Esophagus squamous epithelium (tissue), 5 donors: ENCODE data around the gene NTSR2. TPM values are rescaled to one million over a fixed set of nuclear protein-coding genes. Genes with fewer than 3 reads are reported as not detected.

Source experiments
- DNase-seq: peaks from one replicate; lab custom pipeline; 2025; lab: John Stamatoyannopoulos, UW
- H3K27ac ChIP-seq, 4 donors: fragments of 200-600 bp; sonication (generic); one replicate each; pipeline ENCODE4 v1.5.1; 2016 to 2019; ENCODE audit warnings: mild to moderate bottlenecking in 1 of 4
- H3K27me3 ChIP-seq, 4 donors: fragments of 200-600 bp; sonication (generic); 1 replicate in 3 of 4; 2 replicates in 1 of 4; pipeline versions ENCODE4 v1.5.1 to v1.6.0; 2017 to 2021; ENCODE audit warnings: antibody characterized with exemption in 1 of 4
- H3K36me3 ChIP-seq, 3 donors: fragments of 200-600 bp; sonication (generic); one replicate each; pipeline ENCODE4 v1.5.1; 2016 to 2019
- H3K4me1 ChIP-seq, 3 donors: fragments of 200-600 bp; sonication (generic); one replicate each; pipeline ENCODE4 v1.5.1; 2017 to 2019
- H3K4me3 ChIP-seq, 4 donors: fragments of 200-600 bp; sonication (generic); 1 replicate in 3 of 4; 2 replicates in 1 of 4; pipeline ENCODE4 v1.5.1; 2016 to 2019; ENCODE audit warnings: mild to moderate bottlenecking in 2 of 4, moderate library complexity in 1 of 4
- H3K9me3 ChIP-seq, 3 donors: fragments of 200-600 bp; sonication (generic); one replicate each; pipeline ENCODE4 v1.5.1; 2016 to 2019
- POLR2A ChIP-seq, 4 donors: fragments of 450-650 bp; IDR thresholded peaks; one replicate each; pipeline ENCODE4 v1.6.1; 2017; ENCODE audit warnings: antibody characterized with exemption in 4 of 4, mild to moderate bottlenecking in 4 of 4, moderate library complexity in 3 of 4
- WGBS, 2 donors: methylation state at CpG; one replicate each; pipeline ENCODE4 v1.1.5; 2018; 5-methylcytosine and 5-hydroxymethylcytosine counted together
- intact Hi-C: fragments of 100-400 bp; cut with DNase I; formaldehyde crosslinking; loops from one replicate; pipeline ENCODE4 v1.15.0; 2022
- total RNA-seq, 4 donors: library from RNA; depleted of rRNA; stranded (reverse); fragments of >200 nt; gene quantifications; one replicate each; pipeline ENCODE4 v1.1.0, GENCODE V29; 2016
- TF ChIP-seq, protein P1 (sequence below), 6 experiments: fragments of 450-650 bp in 4 of 6; fragments of 200-600 bp in 2 of 6; sonication (generic) in 2 of 6; IDR thresholded peaks; one replicate each; pipeline ENCODE4 v1.5.1; 2016 to 2019; ENCODE audit warnings: antibody characterized with exemption in 6 of 6, mild to moderate bottlenecking in 4 of 6, moderate library complexity in 4 of 6
- donor health status: DM: yes; HTN: yes; CAD: no.

Gene NTSR2
- total RNA-seq, 4 donors from 2014 or later: not detected

DNA sequence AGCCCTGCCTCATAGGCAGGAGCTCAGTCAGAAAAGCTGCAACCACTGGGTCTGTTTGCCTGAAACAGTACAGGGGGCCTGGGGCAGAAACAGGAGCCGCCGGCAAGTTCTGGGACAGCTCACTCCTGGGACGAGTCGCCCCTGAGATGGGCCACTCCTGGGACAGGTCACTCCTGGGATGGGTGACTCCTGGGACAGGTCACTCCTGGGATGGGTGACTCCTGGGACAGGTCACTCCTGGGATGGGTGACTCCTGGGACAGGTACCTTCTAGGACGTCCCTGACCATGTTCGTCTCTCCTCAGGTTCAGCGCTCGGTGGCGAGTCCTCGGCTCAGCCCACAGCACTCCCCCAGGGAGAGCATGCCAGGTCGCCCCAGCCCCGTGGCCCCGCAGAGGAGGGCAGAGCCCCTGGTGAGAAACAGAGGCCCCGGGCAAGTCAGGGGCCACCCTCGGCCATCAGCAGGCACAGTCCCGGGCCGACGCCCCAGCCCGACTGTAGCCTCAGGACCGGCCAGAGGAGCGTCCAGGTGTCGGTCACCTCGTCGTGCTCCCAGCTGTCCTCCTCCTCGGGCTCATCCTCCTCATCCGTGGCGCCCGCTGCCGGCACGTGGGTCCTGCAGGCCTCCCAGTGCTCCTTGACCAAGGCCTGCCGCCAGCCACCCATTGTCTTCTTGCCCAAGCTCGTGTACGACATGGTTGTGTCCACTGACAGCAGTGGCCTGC, 51.8 kb downstream of the NTSR2 start:
- Histone ChIP-seq H3K9me3 (no peaks in the 10 kb centered on the region), H3K4me3 (no peak overlapping the region), H3K4me1 (no peaks in the 10 kb centered on the region), H3K27me3 (no peaks in the 10 kb centered on the region), H3K36me3 (no peaks in the 10 kb centered on the region), H3K27ac (no peak overlapping the region)
- intact Hi-C loops: no loop called here
- TF ChIP-seq POLR2A (IDR thresholded peaks at IDR 0.05): no peak
- TF ChIP-seq, protein P1, sequence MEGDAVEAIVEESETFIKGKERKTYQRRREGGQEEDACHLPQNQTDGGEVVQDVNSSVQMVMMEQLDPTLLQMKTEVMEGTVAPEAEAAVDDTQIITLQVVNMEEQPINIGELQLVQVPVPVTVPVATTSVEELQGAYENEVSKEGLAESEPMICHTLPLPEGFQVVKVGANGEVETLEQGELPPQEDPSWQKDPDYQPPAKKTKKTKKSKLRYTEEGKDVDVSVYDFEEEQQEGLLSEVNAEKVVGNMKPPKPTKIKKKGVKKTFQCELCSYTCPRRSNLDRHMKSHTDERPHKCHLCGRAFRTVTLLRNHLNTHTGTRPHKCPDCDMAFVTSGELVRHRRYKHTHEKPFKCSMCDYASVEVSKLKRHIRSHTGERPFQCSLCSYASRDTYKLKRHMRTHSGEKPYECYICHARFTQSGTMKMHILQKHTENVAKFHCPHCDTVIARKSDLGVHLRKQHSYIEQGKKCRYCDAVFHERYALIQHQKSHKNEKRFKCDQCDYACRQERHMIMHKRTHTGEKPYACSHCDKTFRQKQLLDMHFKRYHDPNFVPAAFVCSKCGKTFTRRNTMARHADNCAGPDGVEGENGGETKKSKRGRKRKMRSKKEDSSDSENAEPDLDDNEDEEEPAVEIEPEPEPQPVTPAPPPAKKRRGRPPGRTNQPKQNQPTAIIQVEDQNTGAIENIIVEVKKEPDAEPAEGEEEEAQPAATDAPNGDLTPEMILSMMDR (IDR thresholded peaks at IDR 0.05): no peak
- no peak for DNase-seq
- 96% methylated on average over 15 of the region's 33 CpGs; no CpG with 5 or more reads in 1 of the 2 donors for WGBS, 2 donors

DNA sequence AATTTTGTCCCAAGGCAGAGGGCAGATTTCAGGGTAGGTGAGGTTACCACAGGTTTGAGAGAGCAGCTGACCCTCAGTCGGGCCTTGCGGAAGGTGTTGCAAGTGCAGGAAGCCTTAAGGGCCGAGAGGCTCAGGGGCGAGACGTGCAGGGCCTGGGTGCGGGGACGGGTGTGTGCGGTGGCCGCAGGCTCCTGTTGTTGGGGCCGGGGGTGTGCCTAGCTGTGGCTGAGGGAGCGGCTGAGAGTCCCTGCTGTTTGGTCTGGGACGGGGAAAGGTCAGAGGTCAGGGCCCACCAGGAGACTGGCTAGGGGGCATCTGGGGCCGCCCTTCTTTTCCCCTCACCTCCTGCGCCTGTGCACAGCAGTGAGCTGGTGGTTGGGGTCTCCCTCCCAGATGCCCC, 52.5 kb downstream of the NTSR2 start:
- TF ChIP-seq, protein P1 (IDR thresholded peaks at IDR 0.05): no peak
- no peak for TF ChIP-seq POLR2A (IDR thresholded peaks at IDR 0.05)
- WGBS, 2 donors: 86 to 95% methylated on average over 7 to 10 of the region's 14 CpGs
- H3K4me1 ChIP-seq: no peaks in the 10 kb centered on the region
- DNase-seq: no peak
- intact Hi-C loops: no loop called here
- H3K9me3 ChIP-seq: no peaks in the 10 kb centered on the region
- H3K36me3 ChIP-seq: no peaks in the 10 kb centered on the region
- no peak overlapping the region for H3K4me3 ChIP-seq
- H3K27me3 ChIP-seq: no peaks in the 10 kb centered on the region
- H3K27ac ChIP-seq: no peak overlapping the region

DNA sequence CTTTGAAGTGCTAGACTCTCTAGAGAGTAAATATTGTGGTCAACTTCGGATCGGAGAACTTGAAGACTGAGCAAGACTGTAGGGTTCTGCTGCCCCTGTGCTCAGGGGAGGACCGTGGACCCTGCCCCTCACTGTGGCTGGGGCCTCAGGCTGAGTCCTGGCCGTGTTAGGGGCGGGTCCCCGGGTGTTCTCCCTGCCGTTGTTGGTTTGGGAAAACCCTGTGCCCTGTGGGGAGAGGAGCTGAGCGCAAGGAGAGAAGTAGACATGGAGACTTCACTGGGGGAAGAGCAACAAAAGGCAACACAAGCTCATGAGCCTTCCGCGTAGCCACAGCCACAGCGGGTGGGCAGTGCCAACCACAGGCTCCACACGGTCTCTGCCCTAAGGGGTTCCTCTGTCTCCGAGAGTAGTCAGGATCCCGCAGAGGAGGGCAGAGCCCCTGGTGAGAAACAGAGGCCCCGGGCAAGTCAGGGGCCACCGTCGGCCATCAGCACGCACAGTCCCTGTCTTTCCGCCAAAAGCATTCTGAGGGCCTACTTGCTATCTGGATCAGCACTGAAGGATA, 53.1 kb downstream of the NTSR2 start:
- 63 to 74% methylated on average over 7 to 19 of the region's 19 CpGs for WGBS, 2 donors
- TF ChIP-seq, protein P1 (IDR thresholded peaks at IDR 0.05): no peak
- TF ChIP-seq POLR2A (IDR thresholded peaks at IDR 0.05): no peak
- H3K4me3 ChIP-seq: no peak overlapping the region
- intact Hi-C loops: no loop called here
- H3K9me3 ChIP-seq: no peaks in the 10 kb centered on the region
- H3K4me1 ChIP-seq: no peaks in the 10 kb centered on the region
- no peaks in the 10 kb centered on the region for H3K27me3 ChIP-seq
- DNase-seq: no peak
- H3K36me3 ChIP-seq: no peaks in the 10 kb centered on the region
- H3K27ac ChIP-seq: no peak overlapping the region

DNA sequence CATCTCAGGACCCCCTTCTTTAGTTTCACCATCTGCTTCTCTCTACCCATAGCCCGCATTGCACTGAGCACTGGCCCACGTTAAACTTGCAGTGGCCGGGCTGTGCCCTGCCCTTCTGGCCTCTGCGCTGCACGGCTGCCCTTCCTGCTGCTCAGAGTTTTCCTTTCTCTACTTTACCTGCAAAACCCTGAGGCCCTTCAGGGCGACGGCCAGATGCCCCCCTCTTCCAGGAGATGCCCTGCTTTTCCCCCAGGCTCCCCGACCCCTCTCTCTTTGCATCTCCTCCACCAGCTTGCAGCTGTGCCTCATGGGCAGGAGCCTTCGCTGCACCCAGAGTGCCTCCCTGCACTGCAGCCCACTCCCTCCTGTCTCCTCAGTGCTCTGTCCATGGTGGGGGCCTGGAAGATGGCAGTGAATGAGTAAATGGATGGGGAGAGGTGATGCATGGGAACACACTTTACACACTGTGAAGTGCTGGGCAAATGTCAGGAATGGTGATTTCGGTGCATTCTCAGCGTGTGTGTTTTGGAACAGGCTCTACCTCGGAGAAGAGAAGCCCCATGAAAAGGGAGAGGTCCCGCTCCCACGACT, 53.8 kb downstream of the NTSR2 start:
- Histone ChIP-seq H3K4me3 (no peak overlapping the region), H3K36me3 (no peaks in the 10 kb centered on the region), H3K9me3 (no peaks in the 10 kb centered on the region), H3K27me3 (no peaks in the 10 kb centered on the region), H3K27ac (no peak overlapping the region), H3K4me1 (no peaks in the 10 kb centered on the region)
- no peak for DNase-seq
- intact Hi-C loops: no loop called here
- WGBS, 2 donors: 82 to 86% methylated on average over 11 to 13 of the region's 14 CpGs
- TF ChIP-seq POLR2A (IDR thresholded peaks at IDR 0.05): no peak
- TF ChIP-seq, protein P1 (IDR thresholded peaks at IDR 0.05): no peak

DNA sequence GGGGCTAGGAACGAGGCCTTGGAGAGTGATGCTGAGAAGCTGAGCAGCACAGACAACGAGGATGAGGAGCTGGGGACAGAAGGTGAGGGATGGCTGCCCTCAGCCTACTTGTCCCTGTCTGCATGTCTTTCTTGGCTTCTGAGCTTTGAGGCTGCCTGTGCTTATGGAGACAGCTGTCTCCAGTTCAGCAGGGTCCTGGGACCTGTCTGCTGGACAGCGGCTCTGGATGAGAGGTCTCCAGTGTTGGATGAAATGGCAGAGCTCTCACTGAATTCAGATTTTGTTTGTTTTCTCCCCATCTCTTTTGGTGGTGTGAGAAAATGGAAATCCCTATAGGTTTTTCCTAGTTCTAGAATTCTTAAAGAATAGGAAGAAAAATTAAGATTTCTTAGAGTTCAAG, 54.8 kb downstream of the NTSR2 start:
- TF ChIP-seq, protein P1 (IDR thresholded peaks at IDR 0.05): no peak
- TF ChIP-seq POLR2A (IDR thresholded peaks at IDR 0.05): no peak
- DNase-seq: no peak
- Histone ChIP-seq H3K4me3 (no peak overlapping the region), H3K4me1 (no peaks in the 10 kb centered on the region), H3K27ac (no peak overlapping the region), H3K27me3 (no peaks in the 10 kb centered on the region), H3K36me3 (no peaks in the 10 kb centered on the region), H3K9me3 (no peaks in the 10 kb centered on the region)
- 82 to 100% methylated on average over 1 to 3 of the region's 3 CpGs for WGBS, 2 donors
- intact Hi-C loops: no loop called here
